Stomach (tissue), 4 donors: ENCODE measurements around the gene ADGB.

ENCODE experiments used
- POLR2A ChIP-seq, 4 donors: fragments of 450-650 bp; IDR thresholded peaks; one replicate each; pipeline ENCODE4 v1.6.1; 2016; ENCODE audit warnings: antibody characterized with exemption in 4 of 4, control low read depth in 2 of 4, mild to moderate bottlenecking in 1 of 4, moderate library complexity in 1 of 4
- POLR2AphosphoS5 ChIP-seq, 3 donors: sonication (generic); formaldehyde crosslinking; IDR thresholded peaks; one replicate each; pipeline ENCODE4 v1.6.1; 2016; ENCODE audit warnings: antibody characterized with exemption in 3 of 3
- TF ChIP-seq, protein P1 (sequence below), 7 experiments: fragments of 450-650 bp in 4 of 7; fragments of 200-600 bp in 3 of 7; sonication (generic) in 3 of 7; IDR thresholded peaks; one replicate each; pipeline ENCODE4 v1.5.1; 2016 to 2019; ENCODE audit warnings: antibody characterized with exemption in 7 of 7, control low read depth in 2 of 7, mild to moderate bottlenecking in 1 of 7

DNA sequence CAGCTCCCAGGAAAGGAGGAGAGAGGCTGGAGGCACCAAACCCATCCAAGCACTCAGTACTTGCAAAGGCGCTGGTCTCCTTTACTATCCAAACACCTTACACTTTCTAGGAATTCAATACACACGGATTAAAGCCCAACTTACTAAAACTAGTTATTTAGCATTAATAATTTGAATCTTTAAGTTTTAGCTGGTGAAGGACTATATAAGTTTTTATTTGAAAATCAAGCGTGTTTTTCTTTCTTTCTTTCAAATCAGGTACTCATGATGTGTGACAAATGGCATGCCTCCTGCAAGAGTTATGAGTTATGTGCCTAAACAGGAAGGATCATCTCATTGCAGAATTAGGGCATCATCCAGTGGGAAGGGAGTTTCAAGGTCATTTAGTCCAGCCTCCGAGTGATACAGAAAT lies 263.7 kb downstream of the ADGB start:
- TF ChIP-seq, protein P1, sequence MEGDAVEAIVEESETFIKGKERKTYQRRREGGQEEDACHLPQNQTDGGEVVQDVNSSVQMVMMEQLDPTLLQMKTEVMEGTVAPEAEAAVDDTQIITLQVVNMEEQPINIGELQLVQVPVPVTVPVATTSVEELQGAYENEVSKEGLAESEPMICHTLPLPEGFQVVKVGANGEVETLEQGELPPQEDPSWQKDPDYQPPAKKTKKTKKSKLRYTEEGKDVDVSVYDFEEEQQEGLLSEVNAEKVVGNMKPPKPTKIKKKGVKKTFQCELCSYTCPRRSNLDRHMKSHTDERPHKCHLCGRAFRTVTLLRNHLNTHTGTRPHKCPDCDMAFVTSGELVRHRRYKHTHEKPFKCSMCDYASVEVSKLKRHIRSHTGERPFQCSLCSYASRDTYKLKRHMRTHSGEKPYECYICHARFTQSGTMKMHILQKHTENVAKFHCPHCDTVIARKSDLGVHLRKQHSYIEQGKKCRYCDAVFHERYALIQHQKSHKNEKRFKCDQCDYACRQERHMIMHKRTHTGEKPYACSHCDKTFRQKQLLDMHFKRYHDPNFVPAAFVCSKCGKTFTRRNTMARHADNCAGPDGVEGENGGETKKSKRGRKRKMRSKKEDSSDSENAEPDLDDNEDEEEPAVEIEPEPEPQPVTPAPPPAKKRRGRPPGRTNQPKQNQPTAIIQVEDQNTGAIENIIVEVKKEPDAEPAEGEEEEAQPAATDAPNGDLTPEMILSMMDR (IDR thresholded peaks at IDR 0.05): no peak
- TF ChIP-seq POLR2A (IDR thresholded peaks at IDR 0.05) (no peak), POLR2AphosphoS5 (IDR thresholded peaks at IDR 0.05) (no peak)
